Muscle layer of duodenum (tissue), 2 donors: ENCODE measurements around the gene PEX16.
"Not testable (repeated sequence)": the region's sequence is repeated elsewhere in the genome, so short reads cannot be mapped to it uniquely, and the experiment has no call there.

Source experiments
- H3K27ac ChIP-seq: one replicate; pipeline ENCODE4 v1.7.0; 2013; ENCODE audit warnings: mild to moderate bottlenecking, low read length
- H3K27me3 ChIP-seq: one replicate; pipeline ENCODE4 v1.7.0; 2013; ENCODE audit warnings: low read depth, mild to moderate bottlenecking, control low read depth, low read length
- H3K36me3 ChIP-seq, 2 donors: one replicate each; pipeline ENCODE4 v1.7.0; 2013; ENCODE audit warnings: low read length in 2 of 2, control low read depth in 1 of 2, mild to moderate bottlenecking in 1 of 2; ENCODE audit not compliant: insufficient read depth in 2 of 2, control insufficient read depth in 1 of 2
- H3K4me1 ChIP-seq, 2 donors: one replicate each; pipeline ENCODE4 v1.7.0; 2013; ENCODE audit warnings: low read length in 2 of 2, mild to moderate bottlenecking in 2 of 2, control low read depth in 1 of 2, moderate library complexity in 1 of 2; ENCODE audit not compliant: insufficient read depth in 2 of 2, control insufficient read depth in 1 of 2
- H3K4me3 ChIP-seq, 2 donors: one replicate each; pipeline ENCODE4 v1.7.0; 2013; ENCODE audit warnings: low read length in 2 of 2, low read depth in 1 of 2, mild to moderate bottlenecking in 1 of 2
- H3K9me3 ChIP-seq, 2 donors: one replicate each; pipeline ENCODE4 v1.7.0; 2013; ENCODE audit warnings: low read length in 2 of 2, control low read depth in 1 of 2, mild to moderate bottlenecking in 1 of 2; ENCODE audit not compliant: control insufficient read depth in 1 of 2
- donor health status: healthy.

The PEX16 gene

GRCh38 chr11:45901626-45902025, 16.1 kb downstream of the PEX16 start:
- H3K4me1 ChIP-seq = peaks cover 3 to 21% of the 10 kb centered on the region in 2 donors
- H3K27me3 ChIP-seq = peaks cover 10% of the 10 kb centered on the region
- no peak overlapping the region for H3K4me3 ChIP-seq
- no peaks in the 10 kb centered on the region for H3K9me3 ChIP-seq
- H3K36me3 ChIP-seq = peaks cover 0 to 8% of the 10 kb centered on the region in 2 donors
- H3K27ac ChIP-seq = no peak overlapping the region

GRCh38 chr11:45900916-45901617, 16.6 kb downstream of the PEX16 start:
- H3K4me3 ChIP-seq = peak overlapping the region; percentile 57 to 66
- peaks cover 3 to 21% of the 10 kb centered on the region in 2 donors for H3K4me1 ChIP-seq

GRCh38 chr11:45900175-45900800, 17.4 kb downstream of the PEX16 start:
- peak overlapping the region; percentile 57 to 66 for H3K4me3 ChIP-seq
- H3K27me3 ChIP-seq = peaks cover 18% of the 10 kb centered on the region
- H3K4me1 ChIP-seq = peaks cover 3 to 21% of the 10 kb centered on the region in 2 donors
- not testable (repeated sequence) for H3K36me3 ChIP-seq, H3K9me3 ChIP-seq, H3K27ac ChIP-seq

More at GRCh38 chr11:45900916-45901617, 16.6 kb downstream of the PEX16 start:
- Histone ChIP-seq H3K36me3 (peaks cover 0 to 8% of the 10 kb centered on the region in 2 donors), H3K9me3 (no peaks in the 10 kb centered on the region), H3K27ac (no peak overlapping the region), H3K27me3 (peaks cover 14% of the 10 kb centered on the region)

GRCh38 chr11:45899448-45900174, 18.1 kb downstream of the PEX16 start:
- Histone ChIP-seq H3K9me3 (no peaks in the 10 kb centered on the region), H3K27ac (no peak overlapping the region), H3K36me3 (peaks cover 0 to 8% of the 10 kb centered on the region in 2 donors), H3K4me1 (peaks cover 3 to 21% of the 10 kb centered on the region in 2 donors), H3K4me3 (peak overlapping the region; percentile 42 to 66), H3K27me3 (peaks cover 18% of the 10 kb centered on the region)

- no peak overlapping the region for H3K27ac ChIP-seq
- peaks cover 18% of the 10 kb centered on the region for H3K27me3 ChIP-seq
- peak overlapping the region; percentile 42 to 66 for H3K4me3 ChIP-seq
- H3K4me1 ChIP-seq = peaks cover 3 to 21% of the 10 kb centered on the region in 2 donors
- peaks cover 0 to 8% of the 10 kb centered on the region in 2 donors for H3K36me3 ChIP-seq
- no peaks in the 10 kb centered on the region for H3K9me3 ChIP-seq
Measured at GRCh38 chr11:45899086-45899447, 18.6 kb downstream of the PEX16 start.

- no peaks in the 10 kb centered on the region for H3K9me3 ChIP-seq
- H3K27ac ChIP-seq = no peak overlapping the region
- H3K36me3 ChIP-seq = peaks cover 0 to 6% of the 10 kb centered on the region in 2 donors
- no peak overlapping the region for H3K4me3 ChIP-seq
- H3K4me1 ChIP-seq = peaks cover 3 to 21% of the 10 kb centered on the region in 2 donors
- peaks cover 18% of the 10 kb centered on the region for H3K27me3 ChIP-seq
Measured at GRCh38 chr11:45897556-45897955, 20.1 kb downstream of the PEX16 start.

GRCh38 chr11:45896422-45896984, 21.2 kb downstream of the PEX16 start:
- peaks cover 3 to 18% of the 10 kb centered on the region in 2 donors for H3K4me1 ChIP-seq
- no peaks in the 10 kb centered on the region for H3K36me3 ChIP-seq
- H3K27ac ChIP-seq = no peak overlapping the region
- H3K27me3 ChIP-seq = peaks cover 18% of the 10 kb centered on the region
- no peak overlapping the region for H3K4me3 ChIP-seq
- H3K9me3 ChIP-seq = no peaks in the 10 kb centered on the region

- H3K9me3 ChIP-seq = no peaks in the 10 kb centered on the region
- H3K36me3 ChIP-seq = no peaks in the 10 kb centered on the region
- no peak overlapping the region for H3K4me3 ChIP-seq
- peaks cover 18% of the 10 kb centered on the region for H3K27me3 ChIP-seq
- peaks cover 3 to 10% of the 10 kb centered on the region in 2 donors for H3K4me1 ChIP-seq
- no peak overlapping the region for H3K27ac ChIP-seq
Measured at GRCh38 chr11:45895553-45896259, 22.0 kb downstream of the PEX16 start.

- no peaks in the 10 kb centered on the region for H3K36me3 ChIP-seq
- H3K9me3 ChIP-seq = no peaks in the 10 kb centered on the region
- peaks cover 3 to 6% of the 10 kb centered on the region in 2 donors for H3K4me1 ChIP-seq
- H3K27ac ChIP-seq = no peak overlapping the region
- peaks cover 18% of the 10 kb centered on the region for H3K27me3 ChIP-seq
- H3K4me3 ChIP-seq = no peak overlapping the region
Measured at GRCh38 chr11:45894555-45895247, 23.0 kb downstream of the PEX16 start.

- Histone ChIP-seq H3K27me3 (peaks cover 8% of the 10 kb centered on the region), H3K27ac (no peak overlapping the region), H3K4me1 (no peaks in the 10 kb centered on the region), H3K4me3 (no peak overlapping the region), H3K36me3 (no peaks in the 10 kb centered on the region), H3K9me3 (no peaks in the 10 kb centered on the region)
Measured at GRCh38 chr11:45892856-45893255, 24.8 kb downstream of the PEX16 start.
